Astrocyte of the spinal cord (primary cell): ENCODE results near the gene PSMB4.
A peak's percentile ranks its signal among the peaks of the same experiment; 100 is the strongest.
"Not testable (repeated sequence)": the region's sequence is repeated elsewhere in the genome, so short reads cannot be mapped to it uniquely, and the experiment has no call there.

Experiments
- DNase-seq: peaks from one replicate; pipeline ENCODE4 v3.0.0; 2011; ENCODE audit warnings: low read depth, low spot score
- H3K4me3 ChIP-seq: 2 replicates; pipeline ENCODE4 v1.5.1; 2011; ENCODE audit warnings: low read depth, mild to moderate bottlenecking, low read length, moderate library complexity
- CTCF ChIP-seq: IDR thresholded peaks from 2 replicates; pipeline ENCODE4 v1.5.1; 2012; ENCODE audit warnings: low read depth, mild to moderate bottlenecking, low read length, inconsistent platforms
- in situ Hi-C: cut with HindIII; loops from 2 replicates; pipeline ENCODE4 v1.10.0; 2017; ENCODE audit warnings: low sequenced_read_pairs

Gene PSMB4

DNA sequence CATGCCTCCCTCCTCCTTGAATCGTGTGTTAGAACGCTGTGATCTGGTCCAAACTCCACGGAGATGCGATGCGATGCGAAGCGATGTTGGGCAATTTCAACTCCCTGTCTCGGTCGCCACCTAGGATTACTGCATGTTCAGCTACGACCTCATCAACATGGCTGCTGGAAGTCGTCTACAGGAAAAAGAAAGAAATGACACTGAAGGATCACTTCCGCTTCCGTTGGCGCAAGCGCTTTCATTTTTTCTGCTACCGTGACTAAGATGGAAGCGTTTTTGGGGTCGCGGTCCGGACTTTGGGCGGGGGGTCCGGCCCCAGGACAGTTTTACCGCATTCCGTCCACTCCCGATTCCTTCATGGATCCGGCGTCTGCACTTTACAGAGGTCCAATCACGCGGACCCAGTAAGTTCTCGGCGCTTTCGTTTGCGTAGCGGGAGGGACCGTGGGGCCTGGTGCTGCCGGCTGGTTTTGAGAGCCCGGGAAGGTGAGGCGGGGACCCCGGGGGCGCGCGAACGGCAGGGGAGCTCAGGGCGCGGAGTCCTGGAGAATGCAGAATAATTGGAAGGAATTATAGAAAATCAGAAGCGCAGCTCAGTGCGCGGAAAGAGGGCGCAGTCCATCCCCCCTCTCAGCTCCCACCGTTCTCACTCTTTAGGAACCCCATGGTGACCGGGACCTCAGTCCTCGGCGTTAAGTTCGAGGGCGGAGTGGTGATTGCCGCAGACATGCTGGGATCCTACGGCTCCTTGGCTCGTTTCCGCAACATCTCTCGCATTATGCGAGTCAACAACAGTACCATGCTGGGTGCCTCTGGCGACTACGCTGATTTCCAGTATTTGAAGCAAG is at the start of gene PSMB4:
Gene PSMB4, plus strand, starts transcription at position 250 of the 848 bp plus-strand sequence. Its CDS starts 15 bp downstream, at position 265.
- in situ Hi-C loops, result no loop called here
- H3K4me3 ChIP-seq, result peak within 1 kb of the TSS; percentile 90
- TF ChIP-seq CTCF, result peak; percentile 32

DNA sequence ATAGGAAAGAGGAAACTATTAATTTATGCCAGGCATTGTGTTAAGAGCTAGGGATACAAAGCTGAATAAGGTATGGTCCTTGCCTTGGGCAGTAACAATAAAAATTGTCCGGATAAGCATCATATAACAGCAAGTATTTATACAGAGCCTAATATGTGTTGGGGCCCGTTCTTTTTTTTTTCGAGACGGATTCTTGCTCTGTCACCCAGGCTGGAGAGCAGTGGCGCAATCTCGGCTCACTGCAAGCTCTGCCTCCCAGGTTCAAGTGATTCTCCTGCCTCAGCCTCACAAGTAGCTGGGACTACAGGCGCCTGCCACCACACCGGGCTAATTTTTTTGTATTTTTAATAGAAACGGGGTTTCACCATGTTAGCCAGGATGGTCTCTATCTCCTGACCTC is 49.0 kb upstream of the PSMB4 start:
- in situ Hi-C loops, result not testable (repeated sequence)

More for the DNA sequence above, at the start of gene PSMB4:
- peak; percentile 92 for DNase-seq

GRCh38 chr1:151352021-151352718 is 47.2 kb upstream of the PSMB4 start:
- no peak overlapping the region for H3K4me3 ChIP-seq
- peak; percentile 18 for DNase-seq
- TF ChIP-seq CTCF, result no peak
- in situ Hi-C loops, result no loop called here

More for the DNA sequence above, 49.0 kb upstream of the PSMB4 start:
- H3K4me3 ChIP-seq, DNase-seq: not testable (repeated sequence)

DNA sequence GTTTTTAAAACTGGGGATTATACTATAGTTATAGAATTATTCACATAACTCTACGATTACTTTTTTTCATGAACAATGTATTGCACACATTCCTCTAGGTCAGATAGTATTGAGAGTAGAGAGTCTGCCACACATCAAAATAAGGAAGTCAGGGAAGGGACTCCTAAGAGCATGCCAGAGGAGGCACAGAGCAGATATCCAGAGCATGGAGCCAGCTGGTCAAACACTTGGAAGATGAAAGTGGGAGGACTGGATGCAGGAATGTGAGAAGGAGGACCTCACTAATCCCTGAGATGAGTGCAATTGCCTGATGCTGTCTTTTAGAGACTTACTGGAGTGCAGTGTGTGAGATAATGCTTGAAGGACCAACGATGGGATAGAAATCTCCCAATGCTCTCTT is 42.7 kb upstream of the PSMB4 start:
- no peak overlapping the region for H3K4me3 ChIP-seq
- DNase-seq, result no peak
- TF ChIP-seq CTCF, result no peak
- in situ Hi-C loops, result no loop called here

DNA sequence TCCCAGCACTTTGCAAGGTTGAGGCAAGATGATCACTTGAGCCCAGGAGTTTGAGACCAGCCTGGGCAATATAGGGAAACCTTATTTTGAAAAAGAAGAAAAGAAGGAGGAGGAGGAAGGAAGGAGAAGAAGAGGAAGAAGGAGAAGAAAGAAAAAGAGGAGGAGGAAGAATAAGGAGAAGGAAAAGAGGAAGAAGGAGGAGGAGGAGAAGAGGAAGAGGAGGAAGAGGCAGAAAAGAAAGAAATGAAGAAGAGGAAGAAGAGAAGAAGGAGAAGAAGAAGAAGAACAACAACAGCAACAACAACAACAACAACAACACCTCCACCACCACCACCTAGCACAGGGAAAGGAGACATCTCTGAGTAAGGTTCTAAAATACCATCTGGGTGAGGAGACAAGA is 37.5 kb upstream of the PSMB4 start:
- in situ Hi-C loops, result no loop called here
- H3K4me3 ChIP-seq, result no peak overlapping the region
- no peak for TF ChIP-seq CTCF

DNA sequence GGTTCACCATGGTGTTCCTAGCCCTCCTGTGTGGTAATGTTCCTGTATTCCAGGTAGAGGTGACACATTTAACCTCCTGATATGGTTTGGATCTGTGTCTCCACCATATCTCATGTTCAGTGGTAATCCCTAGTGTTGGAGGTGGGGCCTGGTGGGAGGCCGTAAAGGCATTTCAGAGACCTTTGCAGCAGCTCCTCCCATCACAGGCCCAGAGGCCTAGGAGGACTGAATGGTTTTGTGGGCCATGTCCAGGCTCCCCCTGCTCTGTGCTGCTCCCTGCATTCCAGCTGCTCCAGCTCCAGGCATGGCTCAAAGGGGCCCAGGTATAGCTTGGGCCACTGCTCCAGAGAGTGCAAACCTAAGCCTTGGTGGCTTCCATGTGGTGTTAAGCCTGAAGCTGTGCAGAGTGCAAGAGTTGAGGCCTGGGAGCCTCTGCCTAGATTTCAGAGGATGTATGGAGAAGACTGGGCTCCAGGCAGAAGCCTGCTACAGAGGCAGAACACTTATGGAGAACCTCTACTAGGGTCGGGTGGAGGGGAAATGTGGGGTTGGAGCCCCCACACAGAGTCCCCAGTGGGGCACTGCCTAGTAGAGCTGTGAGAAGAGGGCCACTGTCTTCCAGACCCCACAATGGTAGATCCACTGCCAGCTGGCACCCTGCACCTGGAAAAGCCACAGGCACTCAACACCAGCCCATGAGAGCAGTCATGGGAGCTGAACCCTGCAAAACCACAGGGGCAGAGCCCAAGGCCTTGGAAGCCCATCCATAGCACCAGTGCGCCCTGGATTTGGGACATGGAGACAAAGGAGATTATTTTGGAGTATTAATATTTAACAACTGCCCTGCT is 36.8 kb upstream of the PSMB4 start:
- H3K4me3 ChIP-seq, result no peak overlapping the region
- no peak for TF ChIP-seq CTCF
- in situ Hi-C loops, result no loop called here
- no peak for DNase-seq

More for the DNA sequence above, 37.5 kb upstream of the PSMB4 start:
- no peak for DNase-seq
